ENCODE results near the gene NUP93.

GRCh38 chr16:56801762-56802161 is 71.8 kb downstream of the NUP93 start:
- TF ChIP-seq, protein P1, sequence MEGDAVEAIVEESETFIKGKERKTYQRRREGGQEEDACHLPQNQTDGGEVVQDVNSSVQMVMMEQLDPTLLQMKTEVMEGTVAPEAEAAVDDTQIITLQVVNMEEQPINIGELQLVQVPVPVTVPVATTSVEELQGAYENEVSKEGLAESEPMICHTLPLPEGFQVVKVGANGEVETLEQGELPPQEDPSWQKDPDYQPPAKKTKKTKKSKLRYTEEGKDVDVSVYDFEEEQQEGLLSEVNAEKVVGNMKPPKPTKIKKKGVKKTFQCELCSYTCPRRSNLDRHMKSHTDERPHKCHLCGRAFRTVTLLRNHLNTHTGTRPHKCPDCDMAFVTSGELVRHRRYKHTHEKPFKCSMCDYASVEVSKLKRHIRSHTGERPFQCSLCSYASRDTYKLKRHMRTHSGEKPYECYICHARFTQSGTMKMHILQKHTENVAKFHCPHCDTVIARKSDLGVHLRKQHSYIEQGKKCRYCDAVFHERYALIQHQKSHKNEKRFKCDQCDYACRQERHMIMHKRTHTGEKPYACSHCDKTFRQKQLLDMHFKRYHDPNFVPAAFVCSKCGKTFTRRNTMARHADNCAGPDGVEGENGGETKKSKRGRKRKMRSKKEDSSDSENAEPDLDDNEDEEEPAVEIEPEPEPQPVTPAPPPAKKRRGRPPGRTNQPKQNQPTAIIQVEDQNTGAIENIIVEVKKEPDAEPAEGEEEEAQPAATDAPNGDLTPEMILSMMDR (conservative IDR thresholded peaks at IDR 0.05) = no peak
- no peak for TF ChIP-seq EZH2 (IDR thresholded peaks at IDR 0.05; ENCODE audit: low read depth)
